K562 (cell line): ENCODE results near the gene MEA1. TPM values are rescaled to one million over a fixed set of nuclear protein-coding genes. Genes with fewer than 3 reads are reported as not detected.
A peak's percentile ranks its signal among the peaks of the same experiment; 100 is the strongest.

Experiments used
- ATAC-seq: fragments of 200-7000 bp; cut with Tn5 transposase; 3 replicates; pipeline ENCODE4 v1.9.1; 2020; ENCODE audit warnings: moderate library complexity
- BruUV-seq: library from RNA; stranded (reverse); fragments of 400-500 nt; replicated peaks from 2 replicates; lab custom pipeline; 2021; lab: Mats Ljungman, UMichigan
- CTCF ChIA-PET: fragments of 300-600 bp; formaldehyde crosslinking; extraction: SDS; loops from one replicate; lab custom pipeline; 2021; ENCODE audit warnings: low intra/inter-chr PET ratio; lab: Yijun Ruan, JAX
- POLR2A ChIA-PET: fragments of 300-600, 350-650 bp; sonication (Branson Sonifier 250); formaldehyde crosslinking; extraction: SDS; loops from one replicate; lab custom pipeline; 2021; ENCODE audit warnings: antibody characterized with exemption, inconsistent platforms; lab: Yijun Ruan, JAX
- DNase-seq, 4 experiments: peaks; one replicate each; pipeline versions ENCODE4 v3.0.0 to v3.0.0-alpha.2; 2011 to 2018; ENCODE audit warnings: low spot score in 3 of 4, mixed read lengths in 3 of 4; ENCODE audit errors: extremely low read depth in 1 of 4
- FAIRE-seq: peaks from 2 replicates; lab custom pipeline; 2011; peaks lifted over from hg19 to GRCh38; lab: Jason Lieb, UNC
- H2AFZ ChIP-seq: 2 replicates; pipeline ENCODE4 v1.6.0; 2011; ENCODE audit warnings: low read depth, low read length, control low read depth, inconsistent platforms
- H3K27ac ChIP-seq: fragments of 200-600 bp; 3 replicates; pipeline ENCODE4 v1.8.0; 2011; ENCODE audit warnings: low read depth, mild to moderate bottlenecking, control low read depth, inconsistent platforms, low read length, moderate library complexity, mixed read lengths; ENCODE audit errors: extremely low read depth
- H3K27me3 ChIP-seq, 2 experiments: fragments of 300-600 bp in 1 of 2; 2 replicates in 1 of 2; 3 replicates in 1 of 2; pipeline versions ENCODE4 v1.6.0 to v1.8.0; 2011; ENCODE audit warnings: inconsistent platforms in 2 of 2, low read length in 2 of 2, mild to moderate bottlenecking in 1 of 2, mixed read lengths in 1 of 2, moderate library complexity in 1 of 2; ENCODE audit not compliant: control insufficient read depth in 2 of 2, insufficient read depth in 2 of 2
- H3K36me3 ChIP-seq: fragments of 300-600 bp; 3 replicates; pipeline ENCODE4 v1.8.0; 2011; ENCODE audit warnings: mild to moderate bottlenecking, low read length, inconsistent platforms; ENCODE audit not compliant: control insufficient read depth, insufficient read depth
- H3K4me1 ChIP-seq, 2 experiments: fragments of 200-600 bp in 1 of 2; replicated peaks in 1 of 2; 2 replicates in 1 of 2; 3 replicates in 1 of 2; pipeline versions ENCODE4 v1.5.1 to v1.8.0; 2011; ENCODE audit warnings: inconsistent platforms in 2 of 2, low read length in 2 of 2, mild to moderate bottlenecking in 1 of 2, mixed read lengths in 1 of 2, moderate library complexity in 1 of 2; ENCODE audit not compliant: control insufficient read depth in 2 of 2, insufficient read depth in 2 of 2
- H3K4me2 ChIP-seq: 2 replicates; pipeline ENCODE4 v1.6.1; 2011; ENCODE audit warnings: low read length, control low read depth, inconsistent platforms, mixed read lengths; ENCODE audit not compliant: insufficient read depth
- H3K4me3 ChIP-seq: fragments of 200-600 bp; sonication (generic), shearing (Covaris generic); 2 replicates; pipeline ENCODE4 v1.5.1; 2016; ENCODE audit warnings: control low read depth, inconsistent platforms
- H3K79me2 ChIP-seq: fragments of 200-600 bp; 3 replicates; pipeline ENCODE4 v1.8.0; 2011; ENCODE audit warnings: low read length, inconsistent platforms; ENCODE audit not compliant: control insufficient read depth, insufficient read depth
- H3K9ac ChIP-seq, 2 experiments: 2 replicates each; pipeline versions ENCODE4 v1.6.0 to v1.6.1; 2011; ENCODE audit warnings: low read depth in 2 of 2, low read length in 2 of 2, control low read depth in 1 of 2, inconsistent platforms in 1 of 2, mild to moderate bottlenecking in 1 of 2, mixed read lengths in 1 of 2; ENCODE audit not compliant: insufficient read depth in 1 of 2
- H3K9me1 ChIP-seq: one replicate; pipeline ENCODE4 v1.6.0; 2011; ENCODE audit warnings: inconsistent platforms, mild to moderate bottlenecking, low read length, moderate library complexity; ENCODE audit not compliant: control insufficient read depth, insufficient read depth
- H3K9me3 ChIP-seq: replicated peaks from 2 replicates; pipeline ENCODE4 v1.5.1; 2011; ENCODE audit warnings: low read depth, low read length, inconsistent platforms; ENCODE audit not compliant: control insufficient read depth, insufficient read depth
- H4K20me1 ChIP-seq: replicated peaks from 2 replicates; pipeline ENCODE4 v1.6.1; 2011; ENCODE audit warnings: low read length, inconsistent platforms, mixed read lengths; ENCODE audit not compliant: control insufficient read depth, insufficient read depth
- ATF1 ChIP-seq, 2 experiments: fragments of 450-650 bp in 1 of 2; IDR thresholded peaks; 2 replicates each; pipeline ENCODE4 v1.6.1; 2016; ENCODE audit warnings: missing compliant biosample characterization in 1 of 2, missing genetic modification characterization in 1 of 2
- CAMTA2 ChIP-seq: fragments of 250-450 bp; sonication (Bioruptor Pico); conservative IDR thresholded peaks from 2 replicates; pipeline ENCODE4 v1.5.1; 2022
- CBX1 ChIP-seq: sonication (generic); IDR thresholded peaks from 2 replicates; pipeline ENCODE4 v1.6.1; 2016; ENCODE audit warnings: antibody characterized with exemption, low read depth, mild to moderate bottlenecking
- CC2D1A ChIP-seq: fragments of 450-650 bp; IDR thresholded peaks from 2 replicates; pipeline ENCODE4 v1.6.1; 2017; ENCODE audit warnings: mild to moderate bottlenecking
- COPS2 ChIP-seq: fragments of 450-650 bp; conservative IDR thresholded peaks from 2 replicates; pipeline ENCODE4 v1.6.1; 2016; ENCODE audit warnings: mild to moderate bottlenecking, moderate library complexity
- GABPA ChIP-seq: fragments of 200-800 bp; sonication (Bioruptor generic); conservative IDR thresholded peaks from 2 replicates; pipeline ENCODE4 v1.6.1; 2016; ENCODE audit warnings: low read depth, missing genetic modification characterization, missing compliant biosample characterization
- MAZ ChIP-seq, 2 experiments: fragments of 450-650 bp in 1 of 2; sonication (generic) in 1 of 2; formaldehyde crosslinking; IDR thresholded peaks in 1 of 2; conservative IDR thresholded peaks in 1 of 2; 2 replicates each; pipeline versions ENCODE4 v1.4.0 to v1.5.0; 2020; ENCODE audit warnings: mild to moderate bottlenecking in 1 of 2, missing genetic modification reagents in 1 of 2
- NCOA1 ChIP-seq: fragments of 450-650 bp; IDR thresholded peaks from 2 replicates; pipeline ENCODE4 v1.6.1; 2016; ENCODE audit warnings: low read depth
- POLR2G ChIP-seq: fragments of 200-400 bp; formaldehyde crosslinking; IDR thresholded peaks from 2 replicates; pipeline ENCODE4 v1.6.1; 2017; ENCODE audit warnings: low read depth, mild to moderate bottlenecking, antibody characterized with exemption, low read length, moderate library complexity
- RHOXF2B ChIP-seq: fragments of 250-450 bp; sonication (Bioruptor Pico); conservative IDR thresholded peaks from 2 replicates; pipeline ENCODE4 v1.5.1; 2021
- SETDB1 ChIP-seq: IDR thresholded peaks from one replicate; pipeline ENCODE4 v1.6.1; 2012; ENCODE audit warnings: low read length, control low read depth, inconsistent platforms
- TFAM ChIP-seq: fragments of 250-450 bp; sonication (Bioruptor Pico); conservative IDR thresholded peaks from 2 replicates; pipeline ENCODE4 v1.5.0; 2021; ENCODE audit warnings: mild to moderate bottlenecking, moderate library complexity
- WGBS: fragments of 100-300 bp; shearing (Covaris generic); methylation state at CpG from one replicate; pipeline ENCODE4 v1.1.6; 2016; ENCODE audit warnings: low coverage, mixed read lengths; ENCODE audit not compliant: insufficient coverage; ENCODE audit errors: missing lambda C conversion rate; 5-methylcytosine and 5-hydroxymethylcytosine counted together
- in situ Hi-C: fragments of 300-500 bp; cut with MboI; formaldehyde crosslinking; loops from 4 replicates; pipeline ENCODE4 v1.15.0; 2018; ENCODE audit warnings: inconsistent platforms, mixed read lengths
- intact Hi-C: fragments of 100-400 bp; cut with micrococcal nuclease; formaldehyde crosslinking; loops from 2 replicates; pipeline ENCODE4 v1.14.2; 2022
- polyA plus RNA-seq, 8 experiments: library from polyadenylated mRNA; depleted of rRNA in 4 of 8; stranded (reverse) in 5 of 8; unstranded in 3 of 8; fragments of >200 nt; fragmentation: Nextera tagmentation in 2 of 8; fragmentation: Illumina TruSeq in 1 of 8; extraction: Ambion mirVana in 2 of 8; extraction: Trizol in 1 of 8; gene quantifications; 2 replicates each; pipeline versions ENCODE4 v1.2.1 to v1.2.3, GENCODE V29; 2011 to 2014; ENCODE audit warnings: inconsistent platforms in 1 of 8, missing spikeins in 1 of 8
- total RNA-seq, 7 experiments: library from RNA; depleted of rRNA in 6 of 7; stranded (reverse); fragments of >200 nt in 6 of 7; fragmentation: Illumina TruSeq in 2 of 7; extraction: Trizol in 2 of 7; gene quantifications; 2 replicates each; pipeline versions ENCODE4 v1.2.1 to v1.2.3, GENCODE V29; 2011 to 2021; ENCODE audit warnings: low replicate concordance in 1 of 7
- TF ChIP-seq, protein P1 (sequence below): fragments of 250-450 bp; sonication (Bioruptor Pico); IDR thresholded peaks from 2 replicates; pipeline ENCODE4 v1.8.0; 2022; ENCODE audit warnings: moderate library complexity, mild to moderate bottlenecking, inconsistent platforms
- TF ChIP-seq, protein P2 (sequence below), 2 experiments: fragments of 450-650 bp; conservative IDR thresholded peaks; 2 replicates each; pipeline ENCODE4 v1.6.1; 2017; ENCODE audit warnings: mild to moderate bottlenecking in 2 of 2, moderate library complexity in 2 of 2

MEA1 gene
- total and polyA plus RNA-seq, 9 of the 15 experiments (the other 6 are each of a cell fraction or from before 2014, with no cell fraction given), result 86.8 to 210 (median 152) TPM

DNA sequence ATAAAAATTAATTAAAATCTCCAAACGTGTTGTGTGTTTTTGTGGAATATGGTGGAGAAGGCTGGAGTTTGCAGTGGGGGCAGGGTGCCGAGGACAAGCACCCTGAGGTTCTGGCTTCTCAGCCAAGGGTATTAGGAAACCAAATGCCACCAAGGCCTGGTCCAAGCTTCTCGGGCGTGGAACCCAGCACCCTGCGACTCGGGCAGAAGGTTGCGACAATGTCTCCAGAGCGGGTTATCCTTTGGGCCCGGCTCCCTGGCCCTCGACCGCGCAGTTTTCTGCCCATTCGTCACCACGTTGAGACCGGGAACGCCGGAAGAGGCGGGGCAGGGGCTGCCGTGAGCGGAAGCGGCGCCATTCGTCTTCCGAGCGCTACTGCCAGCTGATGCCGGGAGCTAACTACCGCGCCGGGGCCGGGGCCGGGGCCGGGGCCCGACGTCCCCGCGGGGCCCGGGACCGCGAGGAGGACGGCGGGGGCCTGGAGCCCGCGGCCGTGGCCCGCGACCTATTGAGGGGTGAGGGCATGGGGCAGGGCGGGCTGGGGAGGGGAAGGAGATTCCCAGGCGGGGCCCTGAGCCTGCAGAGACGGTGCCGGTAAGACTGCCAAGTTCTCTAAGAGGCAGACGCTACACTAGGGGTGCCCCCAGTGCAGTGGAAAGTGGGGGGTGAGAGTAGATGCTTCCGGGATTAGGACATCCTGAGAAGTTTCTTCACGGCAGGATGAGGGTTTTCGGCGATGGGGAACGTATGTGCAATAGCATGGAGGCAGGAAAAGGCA lies 7.7 kb upstream of the MEA1 start, which contains the start of gene RRP36:
TSS of gene RRP36 (plus strand) at position 354 of the 778 bp plus-strand sequence. CDS start at position 386, 32 bp downstream.
- Histone ChIP-seq H3K27me3 (no peaks in the 10 kb centered on the region), H3K4me2 (peak within 1 kb of the TSS; percentile 100), H3K36me3 (peaks cover 80% of the 10 kb centered on the region), H3K4me1 (peaks cover 34 to 35% of the 10 kb centered on the region in 2 experiments), H4K20me1 (no peaks in the 10 kb centered on the region), H2AFZ (peak within 1 kb of the TSS; percentile 94), H3K9ac (peak within 1 kb of the TSS; percentile 82 to 94), H3K79me2 (peaks cover 53% of the 10 kb centered on the region), H3K9me1 (no peaks in the 10 kb centered on the region), H3K4me3 (peak within 1 kb of the TSS; percentile 72), H3K27ac (peak within 1 kb of the TSS; percentile 83), H3K9me3 (no peaks in the 10 kb centered on the region)
- DNase-seq (peak; percentile 85 to 92 (median 90)), FAIRE-seq (peak; percentile 80), ATAC-seq (peak; percentile 93)
- BruUV-seq, result TSS peak; percentile 99
- intact Hi-C loops, result no loop called here
- POLR2A ChIA-PET, result interaction anchor here (0.6 to 2.6 kb wide), 17 partner anchors 8 to 496 kb away, joined by 3 to 17 read pairs (median 4); partner anchors contain the start of genes CUL7 and PEX6
- CTCF ChIA-PET, result no interaction called here
- 1% methylated on average over 36 of the region's 56 CpGs for WGBS
- in situ Hi-C loops, result no loop called here
- TF ChIP-seq COPS2 (no peak), RHOXF2B (CRISPR knock-in tag) (peak; percentile 84; the same call in 1 of the 2 replicates), GABPA (peak; percentile 96), POLR2G (peak; percentile 92), CAMTA2 (CRISPR knock-in tag) (0 out of 2 replicates have a peak, but pooled peaks have one; percentile 45), ATF1 (CRISPR knock-in tag; IDR thresholded peaks at IDR 0.05) (no peak), ATF1 (tag; IDR thresholded peaks at IDR 0.05) (peak; percentile 79), SETDB1 (no peak), NCOA1 (peak; percentile 21; the same call in 1 of the 2 replicates), TFAM (CRISPR knock-in tag) (no peak), MAZ (CRISPR knock-in tag; conservative IDR thresholded peaks at IDR 0.05 in 1 of 2, IDR thresholded peaks at IDR 0.05 in 1 of 2) (peak; percentile 37 to 38), CC2D1A (peak; percentile 44; the same call in 1 of the 2 replicates), CBX1 (0 out of 2 replicates have a peak, but pooled peaks have one; percentile 29)
- TF ChIP-seq, protein P1, sequence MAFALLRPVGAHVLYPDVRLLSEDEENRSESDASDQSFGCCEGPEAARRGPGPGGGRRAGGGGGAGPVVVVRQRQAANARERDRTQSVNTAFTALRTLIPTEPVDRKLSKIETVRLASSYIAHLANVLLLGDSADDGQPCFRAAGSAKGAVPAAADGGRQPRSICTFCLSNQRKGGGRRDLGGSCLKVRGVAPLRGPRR (CRISPR knock-in tag), result no peak
- TF ChIP-seq, protein P2, sequence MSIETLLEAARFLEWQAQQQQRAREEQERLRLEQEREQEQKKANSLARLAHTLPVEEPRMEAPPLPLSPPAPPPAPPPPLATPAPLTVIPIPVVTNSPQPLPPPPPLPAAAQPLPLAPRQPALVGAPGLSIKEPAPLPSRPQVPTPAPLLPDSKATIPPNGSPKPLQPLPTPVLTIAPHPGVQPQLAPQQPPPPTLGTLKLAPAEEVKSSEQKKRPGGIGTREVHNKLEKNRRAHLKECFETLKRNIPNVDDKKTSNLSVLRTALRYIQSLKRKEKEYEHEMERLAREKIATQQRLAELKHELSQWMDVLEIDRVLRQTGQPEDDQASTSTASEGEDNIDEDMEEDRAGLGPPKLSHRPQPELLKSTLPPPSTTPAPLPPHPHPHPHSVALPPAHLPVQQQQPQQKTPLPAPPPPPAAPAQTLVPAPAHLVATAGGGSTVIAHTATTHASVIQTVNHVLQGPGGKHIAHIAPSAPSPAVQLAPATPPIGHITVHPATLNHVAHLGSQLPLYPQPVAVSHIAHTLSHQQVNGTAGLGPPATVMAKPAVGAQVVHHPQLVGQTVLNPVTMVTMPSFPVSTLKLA (conservative IDR thresholded peaks at IDR 0.05), result peak; percentile 62 to 76
